SW480 (cell line): ENCODE data around the gene SUPT3H.
"Not testable (repeated sequence)": the region's sequence is repeated elsewhere in the genome, so short reads cannot be mapped to it uniquely, and the experiment has no call there.

Experiments used
- DNase-seq: peaks from one replicate; pipeline ENCODE4 v3.0.0-alpha.2; 2016; ENCODE audit warnings: low spot score

The SUPT3H gene

DNA sequence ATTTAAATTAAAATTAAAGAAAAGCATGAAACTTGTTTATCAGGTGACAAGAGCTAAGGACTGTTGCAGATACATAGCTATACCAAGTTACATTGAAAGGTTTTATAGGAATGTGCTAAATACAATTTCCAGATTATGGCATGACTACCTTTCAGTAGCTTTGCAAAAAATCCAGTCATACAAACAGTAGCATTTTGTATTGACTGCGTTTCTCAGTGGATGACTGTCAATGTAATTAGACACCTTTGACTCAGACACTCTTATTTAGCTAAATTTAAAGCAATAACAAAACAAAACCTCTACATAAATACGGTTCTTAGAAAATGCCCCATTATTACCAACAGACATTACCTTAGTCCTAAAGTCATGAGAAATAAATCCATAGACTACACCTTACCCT, 325.4 kb downstream of the SUPT3H start:
- no peak for DNase-seq

GRCh38 chr6:45049188-45049843, 328.4 kb downstream of the SUPT3H start:
- DNase-seq = no peak

DNA sequence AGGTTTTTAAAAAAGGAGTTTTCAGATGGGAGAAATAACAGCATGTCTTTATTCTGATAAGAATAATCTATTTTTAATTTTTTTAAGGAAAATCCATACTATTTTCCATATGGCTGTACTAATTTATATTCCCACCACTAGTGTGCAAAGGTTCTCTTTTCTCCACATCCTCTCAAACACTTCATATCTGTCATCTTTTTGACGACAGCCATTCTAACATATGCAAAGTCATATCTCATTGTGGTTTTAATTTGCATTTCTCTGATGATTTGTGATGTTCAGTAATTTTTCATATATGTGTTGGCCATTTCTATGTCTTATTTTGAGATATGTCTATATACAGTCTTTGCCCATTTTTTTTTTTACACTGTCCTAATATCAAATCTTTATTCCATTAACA, 330.2 kb downstream of the SUPT3H start:
- DNase-seq = no peak

DNA sequence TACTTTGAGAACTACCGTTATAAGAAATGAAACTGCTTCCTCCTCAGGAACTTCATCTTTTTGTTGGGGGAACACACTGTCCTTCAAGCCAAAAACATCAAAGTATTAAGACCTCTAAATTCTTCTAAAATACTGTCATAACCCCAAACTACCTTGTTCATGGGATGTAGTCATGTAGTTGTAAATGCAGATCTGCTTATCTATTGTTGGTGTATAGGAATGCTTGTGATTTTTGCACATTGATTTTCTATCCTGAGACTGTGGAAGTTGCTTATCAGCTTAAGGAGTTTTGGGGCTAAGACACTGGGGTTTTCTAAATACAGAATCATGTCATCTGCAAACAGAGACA, 332.5 kb downstream of the SUPT3H start:
- no peak for DNase-seq

GRCh38 chr6:45044510-45045252, 333.1 kb downstream of the SUPT3H start:
- no peak for DNase-seq

GRCh38 chr6:45044086-45044485, 333.6 kb downstream of the SUPT3H start:
- DNase-seq = no peak

GRCh38 chr6:45042673-45043072, 335.1 kb downstream of the SUPT3H start:
- not testable (repeated sequence) for DNase-seq

DNA sequence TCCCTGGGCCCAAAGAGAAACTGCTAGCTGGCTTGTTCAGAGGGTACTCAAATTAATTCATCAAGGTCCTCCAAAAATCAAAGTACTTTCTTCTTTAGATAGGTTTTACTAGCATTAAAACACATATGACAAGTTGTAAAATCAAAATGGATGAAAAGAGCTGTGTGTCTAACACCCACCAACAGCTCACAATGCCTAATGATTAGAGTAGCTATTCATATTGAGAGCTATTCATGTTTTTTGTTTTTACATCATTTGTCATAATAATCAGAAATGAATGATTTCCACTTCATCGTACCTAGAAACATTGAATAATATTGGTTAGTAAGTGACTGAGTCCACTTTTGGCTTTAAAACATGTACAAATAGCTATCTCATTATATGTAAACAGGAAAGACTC, 339.5 kb downstream of the SUPT3H start:
- no peak for DNase-seq

- DNase-seq = no peak
Measured at GRCh38 chr6:45036103-45036502, 341.6 kb downstream of the SUPT3H start.

DNA sequence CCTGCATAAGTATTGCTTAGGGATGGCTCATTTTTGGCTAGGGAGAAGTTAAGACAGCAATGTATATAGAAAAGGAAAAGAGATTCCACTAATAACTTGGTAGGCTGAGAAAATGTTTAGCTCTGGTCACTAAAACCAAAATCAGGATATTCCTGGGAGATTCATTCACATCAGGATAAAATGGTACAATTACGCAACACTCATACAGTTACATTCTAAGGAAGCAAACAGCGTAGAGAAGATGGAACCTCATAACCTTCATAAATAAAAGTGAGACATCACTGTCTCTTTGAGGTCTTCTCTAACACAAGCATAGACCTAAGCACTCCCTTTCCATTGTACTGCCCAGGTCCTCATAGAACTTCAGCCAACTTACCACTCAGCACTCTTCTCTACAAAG, 345.3 kb downstream of the SUPT3H start:
- no peak for DNase-seq

DNA sequence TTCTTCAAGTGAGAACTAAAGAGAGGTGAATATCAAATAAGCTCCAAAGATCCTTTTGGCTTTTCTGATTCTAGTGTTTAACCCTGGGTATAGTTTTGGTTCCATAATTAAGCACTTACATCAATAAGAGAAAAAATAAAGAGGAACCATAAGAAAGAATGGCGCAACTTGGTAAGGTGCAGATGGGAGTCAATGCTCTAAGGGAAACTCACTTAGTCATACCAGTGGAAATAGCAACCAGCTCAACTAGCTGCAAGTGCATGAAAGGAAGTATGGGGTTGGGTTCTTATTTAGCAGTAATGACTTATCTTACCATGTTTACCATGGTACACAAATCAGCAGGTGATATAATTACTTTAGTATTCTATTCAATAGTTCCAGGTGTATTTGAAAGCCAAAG, 346.1 kb downstream of the SUPT3H start:
- no peak for DNase-seq

- DNase-seq = no peak
Measured at GRCh38 chr6:45027126-45027525, 350.6 kb downstream of the SUPT3H start.

DNA sequence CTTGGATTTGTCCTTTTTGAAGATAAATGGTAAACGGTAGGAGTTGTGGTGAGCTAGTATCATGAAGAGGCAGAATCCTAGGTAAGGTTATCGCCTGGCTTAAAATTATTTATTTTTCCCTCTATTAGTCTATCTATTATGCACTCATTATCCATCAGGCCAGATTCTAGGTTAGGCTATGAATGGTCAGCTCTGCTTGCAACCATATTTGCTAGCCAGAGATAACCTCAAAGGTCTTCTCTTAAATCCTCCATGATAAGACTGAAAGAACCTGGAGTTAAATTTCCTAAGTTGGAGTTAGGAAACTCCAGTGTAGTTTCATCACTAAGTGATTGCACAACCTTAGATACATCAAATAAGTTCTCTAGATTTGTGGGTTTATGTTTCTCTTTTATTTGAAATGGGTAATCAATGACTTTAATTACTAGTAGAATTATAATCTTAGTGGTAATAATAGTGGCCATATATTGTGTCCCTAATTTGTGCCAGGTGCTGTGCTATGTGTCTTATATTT, 351.7 kb downstream of the SUPT3H start:
- DNase-seq = no peak

DNA sequence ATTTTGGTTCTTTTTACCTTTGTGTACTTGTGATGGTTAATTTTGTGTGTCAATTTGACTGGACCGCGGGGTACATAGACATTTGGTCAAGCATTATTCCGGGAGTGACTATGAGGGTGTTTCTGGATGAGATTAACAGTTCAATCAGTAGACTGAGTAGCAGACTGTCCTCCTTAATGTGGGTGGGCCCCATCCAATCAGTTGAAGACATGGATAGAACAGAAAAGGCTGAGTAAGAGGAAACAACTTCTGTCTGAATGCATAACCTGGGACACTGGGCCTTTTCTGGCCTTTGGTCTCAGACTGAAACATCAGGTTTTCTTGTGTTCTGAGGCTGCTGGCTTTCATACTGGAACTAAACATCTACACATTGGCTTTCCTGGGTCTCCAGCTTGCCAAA, 353.1 kb downstream of the SUPT3H start:
- no peak for DNase-seq

DNA sequence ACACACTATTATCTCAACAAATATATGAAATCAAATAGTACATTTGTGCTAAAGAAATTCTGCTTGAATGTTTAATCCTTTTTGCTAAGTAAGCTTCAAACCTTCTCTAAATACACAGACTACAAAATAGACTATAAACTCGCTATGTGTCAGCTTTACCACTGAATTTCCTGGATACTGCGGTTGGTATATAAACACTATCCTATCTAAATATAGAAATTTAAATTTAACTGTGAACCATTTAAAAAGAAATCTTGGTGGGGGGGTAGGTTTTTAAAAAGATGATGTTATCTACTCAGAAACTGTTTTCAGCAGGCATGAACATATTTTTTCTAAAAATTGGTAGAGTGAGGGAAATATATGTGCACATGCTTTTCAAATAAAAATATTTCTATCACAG, 356.1 kb downstream of the SUPT3H start:
- DNase-seq = no peak

GRCh38 chr6:45012687-45013086, 365.0 kb downstream of the SUPT3H start:
- DNase-seq = no peak

DNA sequence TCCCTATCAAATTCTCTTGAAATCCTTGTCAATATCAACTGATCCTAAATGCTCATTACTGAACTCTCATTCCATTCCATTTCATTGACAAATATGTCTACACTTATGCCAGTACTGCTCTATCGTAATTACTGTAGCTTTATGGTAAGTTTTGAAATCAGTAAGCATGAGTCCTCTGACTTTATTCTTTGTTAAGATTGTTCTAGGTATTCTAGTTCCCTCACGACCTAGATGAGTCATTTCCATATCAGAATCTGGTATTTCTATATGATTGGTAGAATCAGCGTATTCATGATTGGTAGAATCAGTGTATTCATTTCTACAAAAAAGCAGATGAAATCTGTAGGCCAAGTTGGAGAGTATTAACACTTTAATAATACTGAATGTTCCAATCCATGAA, 368.2 kb downstream of the SUPT3H start:
- DNase-seq = no peak

- DNase-seq = no peak
Measured at GRCh38 chr6:45006893-45007292, 370.8 kb downstream of the SUPT3H start.

GRCh38 chr6:45003961-45004360, 373.8 kb downstream of the SUPT3H start:
- no peak for DNase-seq

DNA sequence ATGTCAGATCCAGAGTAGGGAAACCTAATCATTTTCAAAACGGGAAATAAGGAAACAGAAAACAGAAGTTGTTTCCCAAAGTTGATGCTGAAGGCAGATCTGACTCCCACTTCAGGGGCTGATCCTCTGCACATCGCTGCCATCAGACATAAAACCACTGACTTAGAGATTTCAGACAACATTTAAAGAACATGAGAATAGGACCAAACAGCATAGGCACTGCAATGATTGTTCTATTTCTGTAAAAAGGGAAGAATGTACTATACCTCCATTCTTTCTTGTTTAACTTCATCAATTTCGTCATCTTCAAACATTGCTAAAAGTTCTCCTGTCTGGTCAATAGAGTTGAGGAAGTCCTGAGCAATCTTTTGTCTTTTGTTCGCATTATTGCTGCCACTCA, 374.3 kb downstream of the SUPT3H start:
- DNase-seq = no peak

DNA sequence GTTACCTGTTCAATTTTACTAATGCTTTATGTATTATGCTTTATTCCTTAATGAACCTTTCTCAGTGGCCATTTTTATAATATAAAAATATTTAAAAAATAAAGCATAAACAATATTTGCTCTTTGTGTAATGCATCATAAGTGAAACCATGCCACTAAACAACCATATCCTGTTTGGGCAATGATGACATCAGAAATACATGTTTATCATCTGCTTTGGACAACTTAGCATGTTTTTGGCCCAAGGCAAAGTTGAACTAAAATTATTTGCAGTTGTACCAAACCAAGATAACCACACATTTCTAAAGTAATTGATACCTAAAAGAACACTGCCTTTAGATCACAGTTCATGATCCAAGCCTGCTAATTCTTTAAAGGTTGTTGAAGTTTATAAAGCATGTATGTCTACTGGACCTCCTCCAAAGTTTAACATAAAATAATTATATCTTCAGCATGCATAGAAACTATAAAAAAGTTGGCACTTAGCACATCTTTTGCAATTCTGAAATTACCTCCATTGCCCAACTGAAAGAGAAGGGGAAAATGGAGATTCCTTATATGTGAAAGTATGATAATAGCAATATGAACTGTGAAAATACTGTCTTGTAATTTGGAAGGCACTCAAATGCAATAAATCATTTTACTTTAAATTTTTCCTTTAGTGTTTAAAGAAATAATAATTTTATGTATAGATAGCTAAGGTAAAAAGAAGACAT, 375.2 kb downstream of the SUPT3H start:
- DNase-seq = no peak

GRCh38 chr6:45001663-45002062, 376.1 kb downstream of the SUPT3H start:
- no peak for DNase-seq

- no peak for DNase-seq
Measured at GRCh38 chr6:45000833-45001232, 376.9 kb downstream of the SUPT3H start.
